ENCODE measurements around the gene HEMGN. TPM values are rescaled to one million over a fixed set of nuclear protein-coding genes. Genes with fewer than 3 reads are reported as not detected.
A peak's percentile ranks its signal among the peaks of the same experiment; 100 is the strongest.

The HEMGN gene
- total RNA-seq, 1 experiment from 2014 or later, result not detected

- peak overlapping the region; percentile 92 for H3K4me3 ChIP-seq
- peaks cover 20% of the 10 kb centered on the region; the same call in 1 of the 2 replicates for H3F3A ChIP-seq (ENCODE audit: insufficient read depth, low read depth)
- H3K27me3 ChIP-seq (ENCODE audit: insufficient read depth, low read depth), result no peaks in the 10 kb centered on the region
- peaks cover 60% of the 10 kb centered on the region for H3K4me1 ChIP-seq (replicated peaks; ENCODE audit: insufficient read depth)
- TSS peak; percentile 16 for BruUV-seq (replicated peaks)
- no peaks in the 10 kb centered on the region for H3K9me2 ChIP-seq (ENCODE audit: insufficient read depth)
- no peaks in the 10 kb centered on the region for H3K9me3 ChIP-seq (ENCODE audit: insufficient read depth, low read depth)
- CTCF ChIA-PET, result interaction anchor here (0.5 kb wide), 1 partner anchor 90 kb away, joined by 9 read pairs; no protein-coding TSS in a partner anchor
- H4K20me1 ChIP-seq (ENCODE audit: insufficient read depth), result peaks cover 36% of the 10 kb centered on the region
- peaks cover 78% of the 10 kb centered on the region for H3K79me2 ChIP-seq (ENCODE audit: low read depth)
- intact Hi-C loops (cut with micrococcal nuclease; ENCODE audit: unreplicated experiment), result no loop called here
- H2AFZ ChIP-seq, result peak overlapping the region; percentile 70
- peak overlapping the region; percentile 91 for H3K27ac ChIP-seq
- H3K36me3 ChIP-seq (ENCODE audit: low read depth), result peaks cover 4% of the 10 kb centered on the region; the same call in 1 of the 2 replicates
- H3K4me2 ChIP-seq, result peak overlapping the region; percentile 89
- peak in 1 of 2 experiments; percentile 40 for DNase-seq
- TF ChIP-seq CTCF (conservative IDR thresholded peaks at IDR 0.05) (no peak), EZH2 (IDR thresholded peaks at IDR 0.05; ENCODE audit: low read depth) (no peak)
- POLR2A ChIA-PET (ENCODE audit: unreplicated experiment), result no interaction called here
Observed at GRCh38 chr9:97985058-97985861, 47.3 kb upstream of the HEMGN start.

GRCh38 chr9:97984188-97985057, 46.5 kb upstream of the HEMGN start:
- Histone ChIP-seq H3K36me3 (ENCODE audit: low read depth) (peaks cover 4% of the 10 kb centered on the region; the same call in 1 of the 2 replicates), H3K27ac (peak overlapping the region; percentile 91), H3K4me3 (peak overlapping the region; percentile 92), H3K79me2 (ENCODE audit: low read depth) (peaks cover 69% of the 10 kb centered on the region), H3K27me3 (ENCODE audit: insufficient read depth, low read depth) (no peaks in the 10 kb centered on the region), H3K9me3 (ENCODE audit: insufficient read depth, low read depth) (no peaks in the 10 kb centered on the region), H2AFZ (peak overlapping the region; percentile 70; the same call in 1 of the 2 replicates), H3K4me1 (replicated peaks; ENCODE audit: insufficient read depth) (peaks cover 51% of the 10 kb centered on the region), H3K9me2 (ENCODE audit: insufficient read depth) (no peaks in the 10 kb centered on the region), H3K4me2 (peak overlapping the region; percentile 89), H4K20me1 (ENCODE audit: insufficient read depth) (peaks cover 28% of the 10 kb centered on the region), H3F3A (ENCODE audit: insufficient read depth, low read depth) (peaks cover 15% of the 10 kb centered on the region; the same call in 1 of the 2 replicates)
- ChIA-PET POLR2A (ENCODE audit: unreplicated experiment) (no interaction called here), CTCF (interaction anchor here (0.5 to 0.9 kb wide), 3 partner anchors 61 to 90 kb away, joined by 3 to 9 read pairs (median 3); no protein-coding TSS in a partner anchor)
- no peak for TF ChIP-seq CTCF (conservative IDR thresholded peaks at IDR 0.05)
- TF ChIP-seq EZH2 (IDR thresholded peaks at IDR 0.05; ENCODE audit: low read depth), result no peak
- intact Hi-C loops (cut with micrococcal nuclease; ENCODE audit: unreplicated experiment), result loop anchor here (5.0 kb wide), 2 partner anchors 73 to 272 kb away; partner anchors contain the start of gene NANS
- BruUV-seq (replicated peaks), result no TSS peak
- DNase-seq, result peak; percentile 38 to 77

Data from PC-9 (cell line).